Activated CD4-positive, alpha-beta T cell treated with anti-CD3 and anti-CD28 coated beads for 36 hours (primary cell): Measurements from ENCODE around the gene NTN5. TPM values are rescaled to one million over a fixed set of nuclear protein-coding genes. Genes with fewer than 3 reads are reported as not detected.
"Not testable (repeated sequence)": the region's sequence is repeated elsewhere in the genome, so short reads cannot be mapped to it uniquely, and the experiment has no call there.

Experiments
- ATAC-seq: fragments of 200-7000 bp; cut with Tn5 transposase; one replicate; pipeline ENCODE4 v1.10.0; 2021; ENCODE audit warnings: mild to moderate bottlenecking, moderate library complexity
- CTCF ChIA-PET: fragments of 350-600 bp; sonication (Branson Sonifier 250); formaldehyde crosslinking; loops from one replicate; lab custom pipeline; 2021; ENCODE audit warnings: antibody characterized with exemption; lab: Charles Lee
- POLR2A ChIA-PET: fragments of 350-600 bp; sonication (Branson Sonifier 250); formaldehyde crosslinking; loops from one replicate; lab custom pipeline; 2021; ENCODE audit warnings: antibody characterized with exemption, inconsistent platforms; lab: Charles Lee
- DNase-seq: peaks from one replicate; pipeline ENCODE4 v3.0.0-alpha.2; 2020
- H3K27ac Mint-ChIP-seq: one replicate; pipeline ENCODE4 v1.8.0; 2021; ENCODE audit warnings: mixed read lengths
- H3K27me3 Mint-ChIP-seq: one replicate; pipeline ENCODE4 v1.8.0; 2021; ENCODE audit warnings: mixed read lengths
- H3K36me3 Mint-ChIP-seq: one replicate; pipeline ENCODE4 v1.8.0; 2021; ENCODE audit warnings: low read depth, mixed read lengths
- H3K4me1 Mint-ChIP-seq: one replicate; pipeline ENCODE4 v1.8.0; 2021; ENCODE audit warnings: mixed read lengths
- H3K4me3 Mint-ChIP-seq: one replicate; pipeline ENCODE4 v1.8.0; 2021; ENCODE audit warnings: mild to moderate bottlenecking, moderate library complexity, mixed read lengths
- H3K9me3 Mint-ChIP-seq: one replicate; pipeline ENCODE4 v1.8.0; 2021; ENCODE audit warnings: low read depth, mixed read lengths
- intact Hi-C, 2 experiments: fragments of 100-400 bp; cut with DNase I in 1 of 2; cut with micrococcal nuclease in 1 of 2; formaldehyde crosslinking; loops; one replicate each; pipeline versions ENCODE4 v1.14.2 to v1.15.1; 2022 to 2024; cut with DNase I, micrococcal nuclease
- total RNA-seq, 2 experiments: library from RNA; stranded (reverse); gene quantifications; one replicate each; pipeline ENCODE4 v1.2.3, GENCODE V29; 2021

The NTN5 gene
- total RNA-seq, 2 experiments from 2014 or later: 0.50 to 0.60 TPM

DNA sequence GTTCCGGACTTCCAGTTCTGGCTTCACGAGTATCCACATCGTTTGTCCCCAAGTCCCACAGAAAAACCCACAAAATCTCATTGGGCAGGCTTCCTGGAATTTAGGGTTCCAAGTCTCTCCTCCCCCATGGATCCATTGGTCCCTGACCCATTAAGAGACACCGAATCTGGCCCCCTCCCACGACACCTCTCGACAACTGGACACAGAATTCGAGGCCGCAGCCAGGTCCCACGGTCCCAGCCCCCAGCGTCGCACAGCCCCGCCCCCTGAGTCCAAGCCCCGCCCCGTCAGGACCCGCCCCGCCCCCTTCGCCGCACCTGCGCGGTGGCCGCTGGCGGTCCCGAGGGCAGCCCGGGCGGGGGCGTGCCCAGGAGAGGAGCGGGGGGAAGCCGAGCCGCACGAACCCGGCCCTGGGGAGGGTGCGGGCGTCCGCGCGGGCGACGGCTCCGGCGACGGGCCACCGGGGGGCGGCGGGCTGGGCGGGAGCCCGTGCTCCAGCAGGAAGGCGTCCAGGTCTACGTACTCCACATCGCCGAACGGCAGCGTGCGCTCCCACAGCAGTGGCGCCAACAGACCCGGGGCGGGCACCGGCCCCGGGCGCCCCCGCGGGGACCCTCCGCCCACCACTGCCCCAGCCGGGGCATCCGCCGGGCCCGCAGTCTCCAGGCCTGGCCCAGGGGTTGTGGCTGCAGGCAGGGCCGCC is 37.4 kb downstream of the NTN5 start:
- CTCF ChIA-PET: interaction anchor here (1.2 kb wide), 1 partner anchor 47 kb away, joined by 3 read pairs; no protein-coding TSS in a partner anchor
- Mint-ChIP-seq H3K4me3 (peak overlapping the region; percentile 83), H3K4me1 (peaks cover 59% of the 10 kb centered on the region), H3K9me3 (no peaks in the 10 kb centered on the region), H3K27me3 (no peaks in the 10 kb centered on the region), H3K36me3 (peaks cover 11% of the 10 kb centered on the region), H3K27ac (peak overlapping the region; percentile 88)
- DNase-seq: peak; percentile 88
- POLR2A ChIA-PET: no interaction called here
- intact Hi-C loops: loop anchor here (1.0 to 10.0 kb wide), 10 partner anchors 103 to 1521 kb away; partner anchors contain the start of genes FTL (in 2 of the 2), ALDH16A1 (in 1 of the 2), CYTH2 (in 1 of the 2) and NOSIP (in 1 of the 2)
- ATAC-seq: peak; percentile 21

DNA sequence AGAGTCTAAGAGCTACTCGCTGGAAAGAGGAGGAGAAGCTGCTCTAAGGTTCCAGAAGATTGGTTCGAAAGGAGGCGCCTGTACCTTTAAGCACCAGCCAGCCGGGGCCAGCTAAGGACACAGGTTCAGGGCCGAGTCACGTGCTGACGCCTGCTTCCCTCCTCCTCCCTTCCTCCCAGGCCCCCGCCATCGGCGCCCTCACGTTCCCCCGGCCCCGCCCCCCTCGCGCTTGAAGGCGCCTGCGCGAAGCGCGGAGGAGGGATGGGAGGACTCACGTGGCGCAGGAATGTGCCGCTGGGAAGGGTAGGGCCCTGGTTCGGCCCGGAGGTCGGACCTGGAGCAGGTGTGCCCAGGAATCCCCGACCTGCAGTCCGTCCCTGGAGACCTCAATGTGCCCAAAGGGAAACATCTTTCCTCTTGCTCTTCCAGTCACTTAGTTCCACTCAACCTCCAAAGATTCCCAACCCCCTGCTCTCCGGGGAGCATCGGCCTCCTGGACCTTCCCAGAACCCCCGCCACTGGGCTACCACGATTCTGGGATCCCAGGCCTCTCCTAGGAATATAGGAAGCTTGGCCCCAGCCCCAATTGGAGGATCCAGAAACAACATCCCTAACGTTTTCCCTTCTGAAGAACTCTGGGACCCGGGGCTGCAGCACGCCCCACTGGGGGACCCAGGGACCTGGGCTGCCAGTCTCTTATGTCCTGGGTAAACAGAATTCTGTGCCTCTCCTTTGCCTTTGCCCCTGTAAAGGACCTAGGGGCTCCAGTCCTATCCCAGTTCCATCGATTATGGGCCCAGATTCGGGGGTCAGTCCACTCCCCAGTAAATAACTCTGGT is 38.2 kb downstream of the NTN5 start:
- intact Hi-C loops: loop anchor here (1.0 to 10.0 kb wide), 12 partner anchors 10 to 1520 kb away; partner anchors contain the start of genes FTL (in 2 of the 2), RPL18 (in 2 of the 2), SPHK2 (in 2 of the 2) and ALDH16A1 (in 1 of the 2)
- ATAC-seq: peak; percentile 43
- peaks cover 57% of the 10 kb centered on the region for H3K4me1 Mint-ChIP-seq

DNA sequence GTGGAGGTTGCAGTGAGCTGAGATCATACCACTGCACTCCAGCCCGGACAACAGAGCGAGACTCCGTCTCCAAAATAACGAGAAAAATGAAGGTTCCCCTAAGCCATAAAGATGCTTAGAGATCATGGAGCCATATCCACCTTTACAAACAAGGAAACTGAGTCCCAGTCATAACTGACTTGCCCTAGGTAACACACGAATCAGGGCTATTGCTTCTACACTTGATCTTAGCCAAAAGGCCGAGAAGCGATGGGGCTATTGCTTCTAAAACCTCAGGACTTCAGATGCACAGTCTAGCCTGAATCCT is 38.8 kb downstream of the NTN5 start:
- peak overlapping the region; percentile 74 for H3K4me3 Mint-ChIP-seq
- intact Hi-C loops: loop anchor here (1.0 to 10.0 kb wide), 6 partner anchors 10 to 1519 kb away; partner anchors contain the start of genes RPL18 (in 2 of the 2), SPHK2 (in 2 of the 2), FTL (in 1 of the 2) and NOSIP (in 1 of the 2)
- peaks cover 14% of the 10 kb centered on the region for H3K36me3 Mint-ChIP-seq
- no peaks in the 10 kb centered on the region for H3K27me3 Mint-ChIP-seq
- no peak for ATAC-seq
- no peak for DNase-seq
- no peaks in the 10 kb centered on the region for H3K9me3 Mint-ChIP-seq
- CTCF ChIA-PET: interaction anchor here (0.5 to 2.2 kb wide), 6 partner anchors 10 to 144 kb away, joined by 3 to 6 read pairs (median 4); partner anchors contain the start of gene CA11
- H3K27ac Mint-ChIP-seq: peak overlapping the region; percentile 94
- peaks cover 54% of the 10 kb centered on the region for H3K4me1 Mint-ChIP-seq
- POLR2A ChIA-PET: interaction anchor here (0.6 to 1.6 kb wide), 5 partner anchors 10 to 23 kb away, joined by 3 to 7 read pairs (median 4); partner anchors contain the start of genes CA11, RPL18 and SPHK2

More for the DNA sequence above, 38.2 kb downstream of the NTN5 start:
- Mint-ChIP-seq H3K9me3 (no peaks in the 10 kb centered on the region), H3K4me3 (peak overlapping the region; percentile 74), H3K27ac (peak overlapping the region; percentile 94), H3K36me3 (peaks cover 13% of the 10 kb centered on the region), H3K27me3 (no peaks in the 10 kb centered on the region)
- DNase-seq: peak; percentile 97
- ChIA-PET CTCF (interaction anchor here (0.5 to 2.2 kb wide), 7 partner anchors 10 to 225 kb away, joined by 3 to 6 read pairs (median 3); partner anchors contain the start of gene CA11), POLR2A (interaction anchor here (0.6 to 1.6 kb wide), 5 partner anchors 11 to 24 kb away, joined by 3 to 7 read pairs (median 4); partner anchors contain the start of genes CA11, RPL18 and SPHK2)

- H3K27ac Mint-ChIP-seq: peak overlapping the region; percentile 94
- DNase-seq (peak; percentile 13), ATAC-seq (no peak)
- H3K9me3 Mint-ChIP-seq: no peaks in the 10 kb centered on the region
- peak overlapping the region; percentile 74 for H3K4me3 Mint-ChIP-seq
- ChIA-PET CTCF (interaction anchor here (0.5 to 2.2 kb wide), 5 partner anchors 9 to 143 kb away, joined by 3 to 6 read pairs (median 4); partner anchors contain the start of gene CA11), POLR2A (interaction anchor here (0.9 to 1.6 kb wide), 5 partner anchors 9 to 18 kb away, joined by 3 to 7 read pairs (median 4); partner anchors contain the start of genes CA11, RPL18 and SPHK2)
- intact Hi-C loops: loop anchor here (1.0 to 10.0 kb wide), 6 partner anchors 9 to 1519 kb away; partner anchors contain the start of genes RPL18 (in 2 of the 2), SPHK2 (in 2 of the 2), FTL (in 1 of the 2) and NOSIP (in 1 of the 2)
- peaks cover 48% of the 10 kb centered on the region for H3K4me1 Mint-ChIP-seq
- H3K27me3 Mint-ChIP-seq: no peaks in the 10 kb centered on the region
- H3K36me3 Mint-ChIP-seq: peaks cover 12% of the 10 kb centered on the region
Observed at GRCh38 chr19:48633148-48634035, 39.4 kb downstream of the NTN5 start.

GRCh38 chr19:48632692-48633147 is 40.1 kb downstream of the NTN5 start:
- Mint-ChIP-seq H3K27ac (peak overlapping the region; percentile 94), H3K4me1 (peaks cover 42% of the 10 kb centered on the region), H3K36me3 (peaks cover 12% of the 10 kb centered on the region), H3K9me3 (no peaks in the 10 kb centered on the region), H3K27me3 (no peaks in the 10 kb centered on the region), H3K4me3 (no peak overlapping the region)
- intact Hi-C loops: loop anchor here (10.0 kb wide), 3 partner anchors 332 to 1518 kb away; partner anchors contain the start of genes FTL (in 1 of the 2), NOSIP (in 1 of the 2), PRRG2 (in 1 of the 2) and ZC3H4 (in 1 of the 2)
- CTCF ChIA-PET: interaction anchor here (1.8 to 2.2 kb wide), 2 partner anchors 9 to 12 kb away, joined by 4 to 6 read pairs; no protein-coding TSS in a partner anchor
- POLR2A ChIA-PET: interaction anchor here (1.0 kb wide), 1 partner anchor 9 kb away, joined by 3 read pairs; no protein-coding TSS in a partner anchor
- DNase-seq (peak; percentile 46), ATAC-seq (no peak)

DNA sequence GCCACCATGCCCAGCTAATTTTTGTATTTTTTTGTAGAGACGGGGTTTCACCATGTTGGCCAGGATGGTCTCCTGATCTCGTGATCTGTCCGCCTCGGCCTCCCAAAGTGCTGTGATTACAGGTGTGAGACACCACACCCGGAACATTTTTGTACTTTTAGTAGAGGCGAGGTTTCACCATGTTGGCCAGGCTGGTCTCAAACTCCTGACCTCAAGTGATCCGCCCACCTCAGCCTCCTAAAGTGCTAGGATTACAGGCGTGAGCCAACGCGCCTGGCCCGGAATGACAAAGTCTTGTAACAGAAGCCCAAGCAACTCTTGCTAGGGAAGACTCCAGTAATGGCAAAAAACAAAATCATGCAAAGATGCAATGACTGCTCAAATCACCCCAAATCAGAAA is 40.5 kb downstream of the NTN5 start:
- not testable (repeated sequence) for ATAC-seq, H3K4me3 Mint-ChIP-seq, DNase-seq, H3K9me3 Mint-ChIP-seq, H3K27me3 Mint-ChIP-seq
- Mint-ChIP-seq H3K27ac (peak overlapping the region; percentile 94), H3K4me1 (peaks cover 39% of the 10 kb centered on the region), H3K36me3 (peaks cover 13% of the 10 kb centered on the region)
- CTCF ChIA-PET: interaction anchor here (0.6 to 1.0 kb wide), 2 partner anchors 48 to 82 kb away, joined by 4 to 5 read pairs; no protein-coding TSS in a partner anchor
- POLR2A ChIA-PET: interaction anchor here (1.0 kb wide), 1 partner anchor 10 kb away, joined by 3 read pairs; no protein-coding TSS in a partner anchor
- intact Hi-C loops: loop anchor here (10.0 kb wide), 3 partner anchors 333 to 1517 kb away; partner anchors contain the start of genes FTL (in 1 of the 2), NOSIP (in 1 of the 2), PRRG2 (in 1 of the 2) and ZC3H4 (in 1 of the 2)

- intact Hi-C loops: loop anchor here (10.0 kb wide), 3 partner anchors 334 to 1516 kb away; partner anchors contain the start of genes FTL (in 1 of the 2), NOSIP (in 1 of the 2), PRRG2 (in 1 of the 2) and ZC3H4 (in 1 of the 2)
- CTCF ChIA-PET: interaction anchor here (0.6 to 1.2 kb wide), 3 partner anchors 83 to 308 kb away, joined by 3 to 5 read pairs (median 4); no protein-coding TSS in a partner anchor
- ATAC-seq (no peak), DNase-seq (peak; percentile 11)
- Mint-ChIP-seq H3K4me3 (no peak overlapping the region), H3K4me1 (peaks cover 39% of the 10 kb centered on the region), H3K36me3 (peaks cover 13% of the 10 kb centered on the region), H3K9me3 (no peaks in the 10 kb centered on the region), H3K27me3 (no peaks in the 10 kb centered on the region), H3K27ac (no peak overlapping the region)
- POLR2A ChIA-PET: interaction anchor here (1.3 to 1.7 kb wide), 2 partner anchors 9 to 17 kb away, joined by 4 to 9 read pairs; no protein-coding TSS in a partner anchor
Observed at GRCh38 chr19:48631225-48631624, 41.6 kb downstream of the NTN5 start.

DNA sequence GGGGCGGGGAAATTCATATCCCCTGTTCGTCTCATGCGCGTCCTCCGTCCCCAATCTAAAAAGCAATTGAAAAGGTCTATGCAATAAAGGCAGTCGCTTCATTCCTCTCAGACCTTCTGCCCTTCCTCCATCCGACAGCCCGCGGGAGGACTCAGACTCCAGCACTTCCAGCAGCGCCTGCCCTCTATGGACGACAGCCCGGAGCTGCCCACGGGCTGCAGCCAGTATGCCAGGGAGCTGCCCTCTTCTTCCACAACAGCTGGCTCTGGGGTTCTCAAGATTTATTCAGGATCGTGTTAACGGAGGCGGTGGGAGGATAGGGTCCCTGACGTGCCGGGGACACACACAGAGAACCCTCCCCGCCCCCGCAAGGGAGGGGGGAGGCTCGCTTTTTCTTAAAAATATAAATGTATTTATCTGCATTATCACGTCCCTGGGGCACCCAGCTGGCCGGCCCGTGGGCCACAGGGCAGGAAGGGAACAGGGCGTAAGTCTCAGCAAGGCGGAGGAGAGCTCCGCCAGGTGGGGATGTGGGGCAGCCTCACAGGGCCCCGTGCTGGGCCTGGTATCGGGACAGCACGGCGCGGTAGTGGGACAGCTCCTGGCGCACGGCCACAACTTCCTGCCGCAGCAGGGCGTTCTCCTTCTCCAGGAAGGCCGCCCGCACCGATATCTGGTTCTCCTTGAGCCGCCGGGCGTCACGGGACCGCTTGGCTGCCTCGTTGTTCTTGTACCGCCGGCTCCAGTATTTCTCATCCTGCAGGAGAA is 42.3 kb downstream of the NTN5 start:
- Mint-ChIP-seq H3K4me1 (peaks cover 36% of the 10 kb centered on the region), H3K9me3 (no peaks in the 10 kb centered on the region), H3K4me3 (no peak overlapping the region), H3K27ac (no peak overlapping the region), H3K36me3 (peaks cover 13% of the 10 kb centered on the region), H3K27me3 (no peaks in the 10 kb centered on the region)
- ChIA-PET CTCF (interaction anchor here (1.2 kb wide), 1 partner anchor 157 kb away, joined by 3 read pairs; no protein-coding TSS in a partner anchor), POLR2A (interaction anchor here (0.6 to 1.7 kb wide), 4 partner anchors 9 to 116 kb away, joined by 3 to 10 read pairs (median 6); no protein-coding TSS in a partner anchor)
- intact Hi-C loops: loop anchor here (10.0 kb wide), 3 partner anchors 334 to 1516 kb away; partner anchors contain the start of genes FTL (in 1 of the 2), NOSIP (in 1 of the 2), PRRG2 (in 1 of the 2) and ZC3H4 (in 1 of the 2)
- peak; percentile 22 for DNase-seq
- ATAC-seq: no peak
